NCI-H2029 (cell line): ENCODE measurements around the gene ZNF574.
"Not testable (repeated sequence)": the region's sequence is repeated elsewhere in the genome, so short reads cannot be mapped to it uniquely, and the experiment has no call there.

Experiments used
- DNase-seq: peaks from one replicate; lab custom pipeline; 2025; lab: John Stamatoyannopoulos, UW

ZNF574 gene

GRCh38 chr19:42099336-42099925, 23.5 kb downstream of the ZNF574 start:
- no peak for DNase-seq

GRCh38 chr19:42100241-42100640, 24.3 kb downstream of the ZNF574 start:
- DNase-seq = not testable (repeated sequence)

GRCh38 chr19:42102877-42103276, 26.9 kb downstream of the ZNF574 start:
- no peak for DNase-seq

GRCh38 chr19:42105368-42105767, 29.4 kb downstream of the ZNF574 start:
- DNase-seq = no peak

- peak; percentile 89 for DNase-seq
Observed at GRCh38 chr19:42108527-42109389, 32.8 kb downstream of the ZNF574 start.

GRCh38 chr19:42109896-42110295, 33.9 kb downstream of the ZNF574 start:
- no peak for DNase-seq

- DNase-seq = no peak
Observed at GRCh38 chr19:42110658-42111057, 34.7 kb downstream of the ZNF574 start.

- no peak for DNase-seq
Observed at GRCh38 chr19:42111384-42111783, 35.4 kb downstream of the ZNF574 start.

- no peak for DNase-seq
Observed at GRCh38 chr19:42111811-42112210, 35.8 kb downstream of the ZNF574 start.

GRCh38 chr19:42113641-42114348, 37.8 kb downstream of the ZNF574 start:
- DNase-seq = peak; percentile 49

- peak; percentile 81 for DNase-seq
Observed at GRCh38 chr19:42114412-42114811, 38.4 kb downstream of the ZNF574 start.

GRCh38 chr19:42115219-42115618, 39.3 kb downstream of the ZNF574 start:
- no peak for DNase-seq

- DNase-seq = no peak
Observed at GRCh38 chr19:42115705-42116104, 39.7 kb downstream of the ZNF574 start.

GRCh38 chr19:42116308-42117075, 40.5 kb downstream of the ZNF574 start:
- DNase-seq = no peak

- no peak for DNase-seq
Observed at GRCh38 chr19:42117076-42117475, 41.1 kb downstream of the ZNF574 start.

GRCh38 chr19:42120276-42120980, 44.5 kb downstream of the ZNF574 start:
- no peak for DNase-seq

- DNase-seq = no peak
Observed at GRCh38 chr19:42121036-42121621, 45.2 kb downstream of the ZNF574 start.

- no peak for DNase-seq
Observed at GRCh38 chr19:42121656-42122069, 45.7 kb downstream of the ZNF574 start.

- no peak for DNase-seq
Observed at GRCh38 chr19:42122691-42123607, 47.0 kb downstream of the ZNF574 start.

GRCh38 chr19:42123765-42124164, 47.8 kb downstream of the ZNF574 start:
- DNase-seq = no peak
